Muscle of arm (tissue), 14 donors: Measurements from ENCODE around the gene CFAP99. TPM values are rescaled to one million over a fixed set of nuclear protein-coding genes. Genes with fewer than 3 reads are reported as not detected.
A peak's percentile ranks its signal among the peaks of the same experiment; 100 is the strongest.
"Not testable (repeated sequence)": the region's sequence is repeated elsewhere in the genome, so short reads cannot be mapped to it uniquely, and the experiment has no call there.

Source experiments
- DNase-seq: peaks from one replicate; pipeline ENCODE4 v3.0.0-alpha.2; 2013
- long read RNA-seq, 11 donors: transcript quantifications; one replicate each; lab custom pipeline, GENCODE V29; 2026
- polyA plus RNA-seq, 12 donors: library from polyadenylated mRNA; unstranded; fragments of 120-200 nt; gene quantifications; one replicate each; pipeline ENCODE4 v1.2.1, GENCODE V29; 2013; ENCODE audit not compliant: insufficient read length in 12 of 12

CFAP99 gene
- under 1 TPM in 4 of 12 donors, not detected in 8; 0.12 to 0.22 (median 0.16) TPM for polyA plus RNA-seq
- long read RNA-seq, donor 1 = 0 reads
- long read RNA-seq, donor 2 = 0 reads
- long read RNA-seq, donor 3 = 0 reads
- long read RNA-seq, donor 4 = 0 reads
- long read RNA-seq, donor 5 = 0 reads
- long read RNA-seq, donor 6 = 0 reads
- long read RNA-seq, donor 7 = 0 reads
- long read RNA-seq, donor 8 = 0 reads
- long read RNA-seq, donor 9 = 0 reads
- long read RNA-seq, donor 10 = 0 reads
- long read RNA-seq, donor 11 = 0 reads

DNA sequence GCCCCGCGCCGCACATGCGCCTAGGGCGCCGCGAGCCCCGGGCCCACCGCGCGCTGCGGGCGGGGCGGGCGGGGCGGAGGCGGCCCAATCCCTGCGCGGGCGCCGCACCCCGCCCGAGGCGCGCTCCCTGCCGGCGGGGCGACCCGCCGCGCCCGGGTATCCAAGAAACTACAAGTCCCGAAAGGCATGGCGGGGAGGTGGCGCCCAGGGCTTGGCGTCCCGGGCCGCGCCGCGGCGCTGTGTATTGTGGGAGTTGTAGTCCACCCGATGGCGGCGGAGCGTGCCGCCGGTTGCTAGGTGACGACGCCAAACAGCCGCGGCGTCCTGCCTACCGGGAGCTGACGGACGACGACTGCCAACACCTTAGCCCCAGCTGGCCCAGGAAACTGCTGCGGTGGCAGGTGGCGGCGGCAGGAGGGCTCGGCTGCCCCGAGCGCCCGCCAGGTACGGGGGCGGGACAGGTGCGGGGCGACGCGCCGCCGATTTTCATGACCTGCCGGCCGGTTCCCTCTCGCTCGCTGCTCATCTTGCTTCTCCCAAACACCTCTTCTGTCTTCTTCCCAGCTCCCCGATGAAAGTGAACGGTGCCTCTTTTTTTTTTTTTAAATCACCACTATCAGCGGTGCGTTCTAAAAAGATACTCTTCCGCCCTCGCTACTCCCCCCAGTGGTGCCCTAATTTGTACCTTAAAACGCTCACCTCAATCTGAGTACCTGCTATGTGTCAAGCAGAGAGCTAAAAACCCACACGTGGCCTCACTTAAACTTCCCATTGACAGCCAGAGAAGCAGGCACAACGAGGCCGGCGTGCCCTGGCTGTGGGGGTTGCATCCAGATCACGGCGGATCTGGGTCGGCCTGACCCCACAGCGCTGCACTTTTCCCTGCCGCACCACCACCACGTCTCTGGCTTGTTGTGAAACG, at the start of gene CFAP99:
Gene CFAP99, plus strand, starts transcription at position 306 of the 922 bp plus-strand sequence.
- peak; percentile 91 for DNase-seq

- DNase-seq = no peak
These were observed 48.0 kb upstream of the CFAP99 start for GRCh38 chr4:2370597-2371320.

DNA sequence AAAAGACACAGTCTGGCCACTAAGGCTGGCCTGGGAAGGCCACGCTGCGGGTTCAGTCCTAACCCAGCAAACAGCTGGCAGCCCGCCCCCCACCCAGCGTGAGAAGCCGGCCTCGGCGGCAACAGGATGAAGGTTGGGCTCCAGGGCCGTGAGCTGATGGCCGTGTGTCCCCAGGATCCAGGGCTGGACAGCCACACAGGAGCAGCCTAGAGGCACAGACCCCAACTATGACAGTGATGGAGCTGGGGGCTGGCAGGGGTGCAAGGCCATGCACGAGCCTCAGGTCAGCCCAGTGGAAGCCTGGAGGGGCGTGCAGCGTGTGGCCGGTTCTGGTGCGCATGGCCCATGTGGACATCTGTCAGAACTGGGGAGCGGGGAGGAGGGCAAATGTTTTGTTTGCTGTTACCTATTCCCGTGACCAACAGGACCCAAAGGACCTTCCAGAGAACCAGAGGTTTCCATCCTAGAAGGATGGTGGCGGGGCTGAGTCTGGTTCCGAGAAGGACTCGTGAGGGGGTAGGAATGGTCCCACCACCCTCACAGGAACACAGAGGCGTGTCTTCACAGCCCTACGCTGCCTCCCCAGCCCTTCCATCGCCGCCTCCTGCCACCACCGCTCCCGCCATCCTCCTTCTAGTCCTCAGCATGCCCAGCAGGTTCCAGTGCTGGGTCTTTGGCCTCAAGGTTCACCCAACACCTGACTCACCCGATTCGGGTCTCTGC, 46.8 kb upstream of the CFAP99 start:
- no peak for DNase-seq

- DNase-seq = no peak
These were observed 46.2 kb upstream of the CFAP99 start for GRCh38 chr4:2372488-2373030.

DNA sequence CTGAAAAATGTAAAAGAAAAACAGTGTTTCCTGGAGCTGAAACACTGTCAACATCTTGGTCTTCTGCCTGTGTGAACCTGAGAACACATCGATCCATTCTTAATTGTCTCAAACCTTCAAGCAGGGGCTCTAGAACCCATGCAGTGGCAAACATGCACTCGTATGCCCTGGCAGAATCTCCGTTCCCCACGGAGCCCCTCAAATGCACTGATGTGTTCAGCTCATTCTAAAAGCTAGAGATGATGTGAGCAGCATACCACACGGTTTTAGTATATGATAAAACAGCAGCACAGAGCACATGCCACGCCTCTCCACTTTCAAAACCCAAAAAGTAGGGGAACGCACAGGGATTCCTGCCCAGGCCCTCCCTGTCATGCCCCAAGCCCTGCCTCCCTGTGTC, 45.2 kb upstream of the CFAP99 start:
- DNase-seq = no peak

GRCh38 chr4:2375427-2375826, 43.3 kb upstream of the CFAP99 start:
- DNase-seq = no peak

GRCh38 chr4:2377241-2377640, 41.5 kb upstream of the CFAP99 start:
- no peak for DNase-seq

GRCh38 chr4:2378401-2378800, 40.4 kb upstream of the CFAP99 start:
- DNase-seq = no peak

DNA sequence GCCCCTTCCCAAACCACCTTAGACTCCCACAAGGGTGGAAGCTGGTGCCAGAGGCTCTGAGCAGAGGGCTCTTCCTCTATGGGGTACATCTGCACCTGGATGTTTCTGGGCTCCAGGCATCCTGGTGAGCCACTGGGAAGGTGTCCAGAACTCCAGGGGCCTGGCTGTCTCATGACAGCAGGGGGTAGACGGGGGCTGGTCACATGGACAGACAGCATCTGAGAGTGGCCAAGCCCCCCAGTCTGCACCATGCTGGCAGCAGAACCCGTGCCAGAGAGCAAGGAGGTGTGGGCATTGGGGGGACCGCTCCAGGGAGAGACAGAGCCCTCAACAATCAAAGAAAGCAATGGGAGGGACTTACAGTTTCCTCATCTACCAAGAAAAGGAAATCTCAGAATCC, 39.9 kb upstream of the CFAP99 start:
- no peak for DNase-seq

DNA sequence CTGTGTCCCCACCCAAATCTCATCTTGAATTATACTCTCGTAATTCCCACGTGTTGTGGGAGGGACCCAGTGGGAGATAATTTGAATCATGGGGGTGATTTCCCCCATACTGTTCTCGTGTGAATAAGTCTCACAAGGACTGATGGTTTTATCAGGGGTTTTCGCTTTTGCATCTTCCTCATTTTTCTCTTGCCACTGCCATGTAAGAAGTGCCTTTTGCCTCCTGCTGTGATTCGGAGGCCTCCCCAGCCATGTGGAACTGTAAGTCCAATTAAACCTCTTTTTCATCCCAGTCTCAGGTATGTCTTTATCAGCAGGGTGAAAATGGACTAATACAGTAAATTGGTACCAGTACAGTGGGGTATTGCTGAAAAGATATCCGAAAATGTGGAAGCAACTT, 38.2 kb upstream of the CFAP99 start:
- not testable (repeated sequence) for DNase-seq

- DNase-seq = not testable (repeated sequence)
These were observed 36.0 kb upstream of the CFAP99 start for GRCh38 chr4:2382769-2383202.

DNA sequence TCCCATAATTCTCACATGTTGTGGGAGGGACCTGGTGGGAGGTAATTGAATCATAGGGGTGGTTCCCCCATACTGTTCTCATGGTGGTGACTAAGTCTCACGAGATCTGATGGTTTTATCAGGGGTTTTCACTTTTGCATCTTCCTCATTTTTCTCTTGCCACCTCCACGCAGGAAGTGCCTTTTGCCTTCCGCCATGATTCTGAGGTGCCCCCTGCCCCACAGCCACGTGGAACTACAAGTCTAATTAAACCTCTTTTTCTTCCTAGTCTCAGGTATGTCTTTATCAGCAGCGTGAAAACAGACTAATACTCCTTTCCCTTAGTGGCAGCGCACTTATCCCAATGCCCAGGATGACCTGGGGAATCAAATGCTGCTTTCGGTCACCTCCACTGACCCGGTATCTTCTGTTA, 35.5 kb upstream of the CFAP99 start:
- not testable (repeated sequence) for DNase-seq

DNA sequence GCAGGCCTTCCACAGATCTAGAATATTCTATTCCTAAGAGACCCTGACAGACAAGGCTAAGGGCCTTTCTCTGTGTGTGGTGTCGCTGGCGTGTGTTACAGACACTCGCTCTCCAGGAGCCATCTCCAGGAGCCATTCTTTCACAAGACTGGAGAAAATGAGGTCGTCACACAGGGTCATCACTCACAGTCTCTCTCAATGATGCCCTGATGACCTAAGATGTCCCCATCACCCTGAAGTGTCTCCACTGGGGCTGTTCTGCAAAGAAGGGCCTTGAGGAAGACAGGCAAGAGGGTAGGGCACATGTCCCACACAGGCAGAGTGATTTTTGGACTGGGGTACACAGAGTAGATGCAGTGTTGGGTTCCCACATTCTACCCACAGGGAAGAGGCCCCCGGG, 35.0 kb upstream of the CFAP99 start:
- DNase-seq = no peak

DNA sequence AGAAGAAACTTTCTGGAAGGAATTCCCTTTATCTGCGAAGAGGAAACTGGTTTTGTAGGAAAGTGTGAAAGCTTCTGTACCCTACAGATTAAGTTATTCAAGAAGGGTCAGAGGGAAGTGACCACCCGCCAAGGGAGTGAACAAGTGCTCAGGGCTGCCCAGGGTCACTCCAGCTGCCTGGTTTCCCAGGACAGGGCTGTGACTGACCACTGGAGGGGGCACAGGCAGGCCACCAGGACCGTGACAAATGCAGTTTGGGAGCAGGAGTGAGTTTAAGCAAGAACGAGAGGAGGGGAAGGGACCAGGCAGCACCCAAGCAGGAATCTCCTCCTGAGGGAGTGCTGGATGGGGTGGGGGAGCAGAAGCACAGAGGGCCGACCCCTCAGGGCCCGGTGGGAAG, 34.5 kb upstream of the CFAP99 start:
- DNase-seq = no peak

DNA sequence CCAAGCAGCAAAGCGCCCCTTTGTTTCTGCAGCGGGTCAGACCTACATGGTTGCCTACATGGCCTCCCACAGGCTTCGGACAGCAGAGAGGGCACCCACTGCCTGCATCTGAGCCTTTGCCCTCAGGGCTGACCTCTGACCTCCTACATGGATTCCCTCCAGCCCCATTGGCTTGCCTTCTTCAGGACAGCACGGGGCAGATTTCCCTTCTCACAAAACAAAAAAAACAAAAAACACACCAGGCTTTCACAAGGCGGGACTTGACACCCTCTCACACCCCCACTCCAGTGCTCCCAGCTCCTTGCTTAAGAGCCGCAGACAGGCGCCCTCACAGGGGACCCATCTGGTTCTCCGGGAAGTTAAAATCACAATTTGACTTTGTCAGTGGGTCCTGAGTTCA, 33.2 kb upstream of the CFAP99 start:
- DNase-seq = no peak

GRCh38 chr4:2386717-2387116, 32.0 kb upstream of the CFAP99 start:
- no peak for DNase-seq

GRCh38 chr4:2387218-2387617, 31.5 kb upstream of the CFAP99 start:
- no peak for DNase-seq

DNA sequence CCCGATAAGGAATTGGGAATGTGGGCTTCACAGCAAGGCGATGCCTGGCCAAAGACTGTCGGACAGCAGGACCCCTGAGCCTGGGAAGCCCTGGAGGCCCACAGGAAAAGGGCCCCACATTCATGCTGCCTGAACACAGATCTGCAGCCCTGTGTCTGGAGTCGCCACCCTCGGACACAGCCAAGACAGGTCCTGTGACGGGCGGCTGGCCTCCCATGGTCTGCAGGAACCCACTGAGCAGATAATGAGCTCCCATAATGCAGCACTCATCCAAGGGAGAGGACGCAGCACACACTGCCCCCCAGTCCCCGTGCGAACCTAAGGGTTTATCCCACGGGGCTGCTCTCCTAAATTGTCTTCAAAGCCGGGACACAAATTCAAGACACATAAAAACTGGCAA, 30.9 kb upstream of the CFAP99 start:
- DNase-seq = no peak

DNA sequence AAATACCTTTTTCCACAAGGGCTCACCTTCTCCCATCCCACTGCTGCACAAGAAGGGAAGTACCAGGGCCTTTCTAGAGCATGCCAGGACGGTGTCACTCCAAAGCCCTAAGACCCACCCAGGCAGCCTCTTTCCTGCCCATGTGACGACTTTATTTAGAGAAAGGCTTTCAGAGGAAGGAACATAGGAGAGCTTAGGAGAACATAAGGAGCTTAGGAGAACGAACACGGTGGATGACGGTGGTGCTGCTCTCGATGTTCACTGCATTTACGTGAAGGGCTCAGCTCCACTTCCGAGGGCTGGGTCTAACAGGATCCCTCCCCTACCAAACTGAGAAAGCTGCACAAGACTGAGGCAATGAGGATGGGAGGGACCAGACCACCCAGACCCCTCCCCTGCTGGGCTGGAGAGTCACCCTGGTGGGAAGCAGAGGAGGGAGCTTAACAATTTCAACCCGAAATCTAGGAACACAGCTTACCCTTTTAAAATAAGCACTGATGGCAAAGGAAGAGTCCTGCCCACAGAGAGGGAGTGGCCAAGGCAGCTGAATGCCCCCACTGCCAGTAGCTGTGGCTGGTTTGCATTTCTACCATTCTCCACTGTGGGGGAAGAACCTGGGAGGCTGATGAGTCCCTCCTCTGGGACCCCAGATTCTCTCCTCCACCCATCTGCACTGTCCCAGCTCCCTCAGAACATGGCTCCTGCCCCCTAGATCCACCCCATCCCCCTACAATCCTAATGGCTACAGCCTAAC, 30.1 kb upstream of the CFAP99 start:
- DNase-seq = no peak

- no peak for DNase-seq
These were observed 29.1 kb upstream of the CFAP99 start for GRCh38 chr4:2389691-2390090.

DNA sequence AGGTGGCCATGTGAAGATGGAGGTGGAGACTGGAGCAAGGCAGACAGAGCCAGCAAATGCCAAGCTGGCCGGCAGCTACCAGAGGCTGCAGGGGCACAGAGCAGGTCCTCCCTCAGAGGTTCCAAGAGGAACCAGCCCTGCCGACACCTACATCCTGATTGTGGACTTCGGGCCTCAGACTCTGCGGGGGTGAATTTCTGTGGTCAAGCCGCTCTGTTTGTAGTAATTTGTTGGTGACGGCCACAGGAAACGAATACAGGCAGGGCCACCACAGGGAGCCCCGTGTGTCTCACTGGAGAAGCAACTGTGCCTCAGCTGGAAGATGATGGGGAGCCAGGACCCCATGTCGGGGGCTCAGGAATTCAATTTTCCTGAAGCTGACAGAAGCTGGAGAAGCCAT, 28.6 kb upstream of the CFAP99 start:
- DNase-seq = no peak
